ENCODE data around the gene NEU3.

The NEU3 gene

DNA sequence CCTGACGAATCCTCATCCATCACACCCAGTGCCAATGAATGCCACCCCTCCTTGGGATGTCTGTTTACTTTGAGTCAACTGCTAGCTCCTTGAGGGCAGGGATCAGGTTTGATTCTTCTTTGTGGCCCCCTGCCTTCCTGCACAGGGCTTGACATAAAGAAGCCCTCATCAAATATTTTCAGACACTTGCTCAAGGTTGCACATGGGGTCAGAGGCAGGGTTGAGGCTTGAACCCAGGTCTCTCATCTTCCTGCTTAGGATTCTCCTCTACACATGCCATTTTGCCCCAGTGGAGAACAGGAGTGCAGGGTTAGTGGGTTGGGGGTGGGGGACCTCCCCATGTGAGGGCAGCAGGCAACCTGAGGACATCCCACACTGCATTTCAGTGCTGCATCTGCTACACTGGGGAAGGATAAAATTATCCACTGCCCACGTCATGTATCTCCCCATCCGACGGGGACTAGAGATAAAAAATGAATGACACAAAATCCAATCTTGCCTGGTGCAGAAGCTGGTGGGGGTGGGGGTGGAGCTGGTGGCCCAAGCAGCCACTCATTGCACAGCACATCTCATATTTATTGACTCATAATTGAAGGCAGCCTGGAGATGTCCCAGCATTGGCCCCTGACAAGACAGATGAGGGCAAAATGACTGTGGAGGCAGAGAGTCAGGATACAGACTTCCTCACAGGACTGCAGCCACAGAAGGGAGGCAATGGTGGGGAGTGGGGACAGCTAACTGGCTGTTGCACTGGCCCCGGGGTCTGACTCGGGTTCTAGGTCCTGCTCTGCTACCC, 41.3 kb downstream of the NEU3 start:
- TF ChIP-seq BACH2 (CRISPR knock-in tag; IDR thresholded peaks at IDR 0.05; ENCODE audit: borderline replicate concordance), result no peak
- TF ChIP-seq ZNF70 (CRISPR knock-in tag; IDR thresholded peaks at IDR 0.05), result no peak
- no peak for TF ChIP-seq ISL1 (CRISPR knock-in tag; IDR thresholded peaks at IDR 0.05)
- TF ChIP-seq TOX (CRISPR knock-in tag; IDR thresholded peaks at IDR 0.05; ENCODE audit: borderline replicate concordance), result no peak
- no peak for TF ChIP-seq ARNTL (CRISPR knock-in tag; IDR thresholded peaks at IDR 0.05; ENCODE audit: borderline replicate concordance, low read depth)
- TF ChIP-seq GLIS3 (CRISPR knock-in tag; IDR thresholded peaks at IDR 0.05), result no peak
- TF ChIP-seq ZNF565 (CRISPR knock-in tag; conservative IDR thresholded peaks at IDR 0.05; ENCODE audit: low read depth), result no peak
- TF ChIP-seq, protein P1, sequence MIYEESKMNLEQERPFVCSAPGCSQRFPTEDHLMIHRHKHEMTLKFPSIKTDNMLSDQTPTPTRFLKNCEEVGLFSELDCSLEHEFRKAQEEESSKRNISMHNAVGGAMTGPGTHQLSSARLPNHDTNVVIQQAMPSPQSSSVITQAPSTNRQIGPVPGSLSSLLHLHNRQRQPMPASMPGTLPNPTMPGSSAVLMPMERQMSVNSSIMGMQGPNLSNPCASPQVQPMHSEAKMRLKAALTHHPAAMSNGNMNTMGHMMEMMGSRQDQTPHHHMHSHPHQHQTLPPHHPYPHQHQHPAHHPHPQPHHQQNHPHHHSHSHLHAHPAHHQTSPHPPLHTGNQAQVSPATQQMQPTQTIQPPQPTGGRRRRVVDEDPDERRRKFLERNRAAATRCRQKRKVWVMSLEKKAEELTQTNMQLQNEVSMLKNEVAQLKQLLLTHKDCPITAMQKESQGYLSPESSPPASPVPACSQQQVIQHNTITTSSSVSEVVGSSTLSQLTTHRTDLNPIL (CRISPR knock-in tag; IDR thresholded peaks at IDR 0.05; ENCODE audit: low read depth), result no peak
- TF ChIP-seq PPARA (CRISPR knock-in tag; IDR thresholded peaks at IDR 0.05; ENCODE audit: borderline replicate concordance), result no peak
- TF ChIP-seq ZFP3 (CRISPR knock-in tag; IDR thresholded peaks at IDR 0.05), result no peak
- TF ChIP-seq, protein P2, sequence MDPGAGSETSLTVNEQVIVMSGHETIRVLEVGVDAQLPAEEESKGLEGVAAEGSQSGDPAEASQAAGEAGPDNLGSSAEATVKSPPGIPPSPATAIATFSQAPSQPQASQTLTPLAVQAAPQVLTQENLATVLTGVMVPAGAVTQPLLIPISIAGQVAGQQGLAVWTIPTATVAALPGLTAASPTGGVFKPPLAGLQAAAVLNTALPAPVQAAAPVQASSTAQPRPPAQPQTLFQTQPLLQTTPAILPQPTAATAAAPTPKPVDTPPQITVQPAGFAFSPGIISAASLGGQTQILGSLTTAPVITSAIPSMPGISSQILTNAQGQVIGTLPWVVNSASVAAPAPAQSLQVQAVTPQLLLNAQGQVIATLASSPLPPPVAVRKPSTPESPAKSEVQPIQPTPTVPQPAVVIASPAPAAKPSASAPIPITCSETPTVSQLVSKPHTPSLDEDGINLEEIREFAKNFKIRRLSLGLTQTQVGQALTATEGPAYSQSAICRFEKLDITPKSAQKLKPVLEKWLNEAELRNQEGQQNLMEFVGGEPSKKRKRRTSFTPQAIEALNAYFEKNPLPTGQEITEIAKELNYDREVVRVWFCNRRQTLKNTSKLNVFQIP (CRISPR knock-in tag; IDR thresholded peaks at IDR 0.05; ENCODE audit: borderline replicate concordance, low read depth), result no peak
- TF ChIP-seq OSR1 (CRISPR knock-in tag; IDR thresholded peaks at IDR 0.05), result no peak
- no peak for TF ChIP-seq RARB (CRISPR knock-in tag; IDR thresholded peaks at IDR 0.05)
- TF ChIP-seq, protein P3, sequence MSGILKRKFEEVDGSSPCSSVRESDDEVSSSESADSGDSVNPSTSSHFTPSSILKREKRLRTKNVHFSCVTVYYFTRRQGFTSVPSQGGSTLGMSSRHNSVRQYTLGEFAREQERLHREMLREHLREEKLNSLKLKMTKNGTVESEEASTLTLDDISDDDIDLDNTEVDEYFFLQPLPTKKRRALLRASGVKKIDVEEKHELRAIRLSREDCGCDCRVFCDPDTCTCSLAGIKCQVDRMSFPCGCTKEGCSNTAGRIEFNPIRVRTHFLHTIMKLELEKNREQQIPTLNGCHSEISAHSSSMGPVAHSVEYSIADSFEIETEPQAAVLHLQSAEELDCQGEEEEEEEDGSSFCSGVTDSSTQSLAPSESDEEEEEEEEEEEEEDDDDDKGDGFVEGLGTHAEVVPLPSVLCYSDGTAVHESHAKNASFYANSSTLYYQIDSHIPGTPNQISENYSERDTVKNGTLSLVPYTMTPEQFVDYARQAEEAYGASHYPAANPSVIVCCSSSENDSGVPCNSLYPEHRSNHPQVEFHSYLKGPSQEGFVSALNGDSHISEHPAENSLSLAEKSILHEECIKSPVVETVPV (CRISPR knock-in tag; IDR thresholded peaks at IDR 0.05), result no peak
- TF ChIP-seq, protein P4, sequence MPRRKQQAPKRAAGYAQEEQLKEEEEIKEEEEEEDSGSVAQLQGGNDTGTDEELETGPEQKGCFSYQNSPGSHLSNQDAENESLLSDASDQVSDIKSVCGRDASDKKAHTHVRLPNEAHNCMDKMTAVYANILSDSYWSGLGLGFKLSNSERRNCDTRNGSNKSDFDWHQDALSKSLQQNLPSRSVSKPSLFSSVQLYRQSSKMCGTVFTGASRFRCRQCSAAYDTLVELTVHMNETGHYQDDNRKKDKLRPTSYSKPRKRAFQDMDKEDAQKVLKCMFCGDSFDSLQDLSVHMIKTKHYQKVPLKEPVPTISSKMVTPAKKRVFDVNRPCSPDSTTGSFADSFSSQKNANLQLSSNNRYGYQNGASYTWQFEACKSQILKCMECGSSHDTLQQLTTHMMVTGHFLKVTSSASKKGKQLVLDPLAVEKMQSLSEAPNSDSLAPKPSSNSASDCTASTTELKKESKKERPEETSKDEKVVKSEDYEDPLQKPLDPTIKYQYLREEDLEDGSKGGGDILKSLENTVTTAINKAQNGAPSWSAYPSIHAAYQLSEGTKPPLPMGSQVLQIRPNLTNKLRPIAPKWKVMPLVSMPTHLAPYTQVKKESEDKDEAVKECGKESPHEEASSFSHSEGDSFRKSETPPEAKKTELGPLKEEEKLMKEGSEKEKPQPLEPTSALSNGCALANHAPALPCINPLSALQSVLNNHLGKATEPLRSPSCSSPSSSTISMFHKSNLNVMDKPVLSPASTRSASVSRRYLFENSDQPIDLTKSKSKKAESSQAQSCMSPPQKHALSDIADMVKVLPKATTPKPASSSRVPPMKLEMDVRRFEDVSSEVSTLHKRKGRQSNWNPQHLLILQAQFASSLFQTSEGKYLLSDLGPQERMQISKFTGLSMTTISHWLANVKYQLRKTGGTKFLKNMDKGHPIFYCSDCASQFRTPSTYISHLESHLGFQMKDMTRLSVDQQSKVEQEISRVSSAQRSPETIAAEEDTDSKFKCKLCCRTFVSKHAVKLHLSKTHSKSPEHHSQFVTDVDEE (CRISPR knock-in tag; IDR thresholded peaks at IDR 0.05), result no peak
- TF ChIP-seq, protein P5, sequence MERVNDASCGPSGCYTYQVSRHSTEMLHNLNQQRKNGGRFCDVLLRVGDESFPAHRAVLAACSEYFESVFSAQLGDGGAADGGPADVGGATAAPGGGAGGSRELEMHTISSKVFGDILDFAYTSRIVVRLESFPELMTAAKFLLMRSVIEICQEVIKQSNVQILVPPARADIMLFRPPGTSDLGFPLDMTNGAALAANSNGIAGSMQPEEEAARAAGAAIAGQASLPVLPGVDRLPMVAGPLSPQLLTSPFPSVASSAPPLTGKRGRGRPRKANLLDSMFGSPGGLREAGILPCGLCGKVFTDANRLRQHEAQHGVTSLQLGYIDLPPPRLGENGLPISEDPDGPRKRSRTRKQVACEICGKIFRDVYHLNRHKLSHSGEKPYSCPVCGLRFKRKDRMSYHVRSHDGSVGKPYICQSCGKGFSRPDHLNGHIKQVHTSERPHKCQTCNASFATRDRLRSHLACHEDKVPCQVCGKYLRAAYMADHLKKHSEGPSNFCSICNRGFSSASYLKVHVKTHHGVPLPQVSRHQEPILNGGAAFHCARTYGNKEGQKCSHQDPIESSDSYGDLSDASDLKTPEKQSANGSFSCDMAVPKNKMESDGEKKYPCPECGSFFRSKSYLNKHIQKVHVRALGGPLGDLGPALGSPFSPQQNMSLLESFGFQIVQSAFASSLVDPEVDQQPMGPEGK (CRISPR knock-in tag; IDR thresholded peaks at IDR 0.05; ENCODE audit: borderline replicate concordance), result no peak
- TF ChIP-seq CSDC2 (CRISPR knock-in tag; IDR thresholded peaks at IDR 0.05), result no peak
- no peak for TF ChIP-seq ESRRG (CRISPR knock-in tag; IDR thresholded peaks at IDR 0.05)
- no peak for TF ChIP-seq ZC3H10 (CRISPR knock-in tag; IDR thresholded peaks at IDR 0.05)
- TF ChIP-seq SNAI2 (CRISPR knock-in tag; IDR thresholded peaks at IDR 0.05), result no peak

DNA sequence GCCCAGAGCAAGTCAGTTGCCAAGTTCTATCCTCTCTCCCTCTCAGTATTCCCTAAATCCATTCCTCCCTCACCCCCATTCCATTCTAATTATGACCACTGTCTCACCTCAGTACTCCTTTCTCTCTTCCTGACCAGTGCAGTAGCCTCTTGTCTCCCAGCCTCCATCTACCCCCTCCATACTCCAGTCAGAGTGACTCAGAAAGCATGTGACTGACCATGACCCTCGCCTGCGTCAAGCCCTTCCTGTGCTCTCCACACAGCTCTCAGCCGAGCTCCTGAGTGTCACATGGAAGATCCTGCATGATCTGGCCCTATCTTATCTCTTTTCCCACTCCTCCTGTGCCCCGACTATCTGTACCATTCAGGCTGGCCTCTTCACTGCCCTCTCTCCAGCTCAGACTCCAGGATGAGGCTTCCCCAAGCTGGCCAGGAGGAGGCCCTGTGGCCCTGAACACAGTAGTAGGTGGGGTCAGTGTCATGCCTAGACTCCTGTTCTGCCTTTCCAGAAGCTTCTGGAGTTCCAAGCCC, 42.6 kb downstream of the NEU3 start:
- TF ChIP-seq BACH2 (CRISPR knock-in tag; IDR thresholded peaks at IDR 0.05; ENCODE audit: borderline replicate concordance), result no peak
- TF ChIP-seq ZFP30 (CRISPR knock-in tag; IDR thresholded peaks at IDR 0.05), result no peak
- no peak for TF ChIP-seq TOX (CRISPR knock-in tag; IDR thresholded peaks at IDR 0.05; ENCODE audit: borderline replicate concordance)
- no peak for TF ChIP-seq TCF4 (CRISPR knock-in tag; IDR thresholded peaks at IDR 0.05; ENCODE audit: borderline replicate concordance)
- TF ChIP-seq, protein P1 (CRISPR knock-in tag; IDR thresholded peaks at IDR 0.05; ENCODE audit: low read depth), result no peak
- TF ChIP-seq, protein P3 (CRISPR knock-in tag; IDR thresholded peaks at IDR 0.05), result no peak
- TF ChIP-seq, protein P5 (CRISPR knock-in tag; IDR thresholded peaks at IDR 0.05; ENCODE audit: borderline replicate concordance), result no peak
- no peak for TF ChIP-seq ESRRG (CRISPR knock-in tag; IDR thresholded peaks at IDR 0.05)
- no peak for TF ChIP-seq PPARA (CRISPR knock-in tag; IDR thresholded peaks at IDR 0.05; ENCODE audit: borderline replicate concordance)
- TF ChIP-seq ZFP3 (CRISPR knock-in tag; IDR thresholded peaks at IDR 0.05), result no peak
- no peak for TF ChIP-seq RARB (CRISPR knock-in tag; IDR thresholded peaks at IDR 0.05)
- no peak for TF ChIP-seq OSR1 (CRISPR knock-in tag; IDR thresholded peaks at IDR 0.05)

More for the DNA sequence above, 41.3 kb downstream of the NEU3 start:
- ATAC-seq, result peak; percentile 33

More for the DNA sequence above, 42.6 kb downstream of the NEU3 start:
- ATAC-seq, result peak; percentile 86

All from SK-N-SH treated with all-trans-retinoic acid at 6 μM for 48 hours (cell line).